ENCODE results near the gene NLRP6.
"Not testable (repeated sequence)": the region's sequence is repeated elsewhere in the genome, so short reads cannot be mapped to it uniquely, and the experiment has no call there.

NLRP6 gene

GRCh38 chr11:327581-327923, 49.3 kb downstream of the NLRP6 start:
- DNase-seq, result no peak

GRCh38 chr11:328012-328411, 49.8 kb downstream of the NLRP6 start:
- DNase-seq, result no peak

- not testable (repeated sequence) for DNase-seq
Observed at GRCh38 chr11:328516-329100, 50.4 kb downstream of the NLRP6 start.

GRCh38 chr11:329886-330253, 51.7 kb downstream of the NLRP6 start:
- no peak for DNase-seq

GRCh38 chr11:330307-330693, 52.1 kb downstream of the NLRP6 start:
- no peak for DNase-seq

- DNase-seq, result no peak
Observed at GRCh38 chr11:330694-331357, 52.6 kb downstream of the NLRP6 start.

GRCh38 chr11:331358-332060, 53.3 kb downstream of the NLRP6 start:
- DNase-seq, result no peak

GRCh38 chr11:332651-333480, 54.7 kb downstream of the NLRP6 start:
- DNase-seq, result no peak

- DNase-seq, result not testable (repeated sequence)
Observed at GRCh38 chr11:333616-334263, 55.5 kb downstream of the NLRP6 start.

- DNase-seq, result no peak
Observed at GRCh38 chr11:334264-334994, 56.2 kb downstream of the NLRP6 start.

All from stimulated activated naive CD4-positive, alpha-beta T cell treated with Interleukin-2 at 50 U/mL for 16 hours (primary cell).